ENCODE results near the gene ABCB8. TPM values are rescaled to one million over a fixed set of nuclear protein-coding genes. Genes with fewer than 3 reads are reported as not detected.

The ABCB8 gene
- total RNA-seq, 1 donor from 2014 or later: 56.9 TPM

Other genes with a start within 250 kb of the ABCB8 start
- not detected in 2 replicates for gene TMEM176B, start 228.1 kb upstream of the ABCB8 start, total RNA-seq
- gene TMEM176A, start 227.7 kb upstream of the ABCB8 start, total RNA-seq: not detected in 2 replicates
- not detected in 2 replicates for gene AOC1, start 175.9 kb upstream of the ABCB8 start, total RNA-seq
- gene KCNH2, start 50.1 kb upstream of the ABCB8 start, total RNA-seq: 0.20 and 0.49 TPM in 2 replicates
- gene NOS3, start 37.4 kb upstream of the ABCB8 start, total RNA-seq: 12.2 and 12.8 TPM in 2 replicates
- 4.7 and 6.3 TPM in 2 replicates for gene ATG9B, start 4.0 kb upstream of the ABCB8 start, total RNA-seq
- gene ASIC3, start 20.1 kb downstream of the ABCB8 start, total RNA-seq: 1.9 and 4.1 TPM in 2 replicates
- gene CDK5, start 29.4 kb downstream of the ABCB8 start, total RNA-seq: 24.9 and 28.1 TPM in 2 replicates
- 127 and 128 TPM in 2 replicates for gene SLC4A2, start 31.1 kb downstream of the ABCB8 start, total RNA-seq
- gene FASTK, start 52.4 kb downstream of the ABCB8 start, total RNA-seq: 92.6 and 96.3 TPM in 2 replicates
- gene TMUB1, start 55.0 kb downstream of the ABCB8 start, total RNA-seq: 55.3 and 63.4 TPM in 2 replicates
- 52.9 and 58.0 TPM in 2 replicates for gene AGAP3, start 58.0 kb downstream of the ABCB8 start, total RNA-seq
- not detected in 2 replicates for gene GBX1, start 139.2 kb downstream of the ABCB8 start, total RNA-seq
- gene ASB10, start 158.8 kb downstream of the ABCB8 start, total RNA-seq: not detected in 2 replicates
- gene H2BK1, start 182.0 kb downstream of the ABCB8 start, total RNA-seq: not detected in 2 replicates
- gene ABCF2, start 198.8 kb downstream of the ABCB8 start, total RNA-seq: 81.7 and 85.4 TPM in 2 replicates
- gene CHPF2, start 204.0 kb downstream of the ABCB8 start, total RNA-seq: 45.6 and 48.5 TPM in 2 replicates
- 2.4 and 3.1 TPM in 2 replicates for gene SMARCD3, start 220.2 kb downstream of the ABCB8 start, total RNA-seq